GM12891 (cell line): ENCODE measurements around the gene SPECC1.

Source experiments
- POLR2A ChIP-seq: IDR thresholded peaks from 2 replicates; pipeline ENCODE4 v1.6.1; 2011; ENCODE audit warnings: low read depth, low read length, control low read depth
- POLR2AphosphoS5 ChIP-seq: IDR thresholded peaks from 2 replicates; pipeline ENCODE4 v1.6.1; 2011; ENCODE audit warnings: low read depth, low read length, control low read depth
- TAF1 ChIP-seq: IDR thresholded peaks from 2 replicates; pipeline ENCODE4 v1.6.1; 2011; ENCODE audit warnings: low read depth, low read length, control low read depth

DNA sequence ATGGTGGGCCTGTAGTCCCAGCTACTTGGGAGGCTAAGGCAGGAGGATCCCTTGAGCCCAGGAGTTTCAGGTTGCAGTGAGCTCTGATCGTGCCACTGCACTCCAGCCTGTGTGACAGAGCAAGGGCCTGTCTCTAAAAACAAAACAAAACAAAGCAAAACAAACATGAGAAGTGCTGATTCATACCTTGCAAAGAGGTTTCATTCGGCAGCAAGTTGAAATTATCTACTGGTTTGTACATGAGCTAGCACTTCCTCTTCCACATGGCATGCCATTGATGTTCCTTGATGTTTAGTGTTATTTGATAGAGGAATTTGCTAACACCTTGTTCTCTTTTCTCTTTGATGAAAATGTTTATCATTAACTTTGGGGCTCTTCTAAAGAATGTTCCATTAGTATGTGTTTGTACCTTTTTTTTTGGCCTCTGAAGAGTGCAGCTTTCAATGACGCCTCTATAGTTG lies 50.6 kb downstream of the SPECC1 start:
- no peak for TF ChIP-seq POLR2A
- no peak for TF ChIP-seq POLR2AphosphoS5
- TF ChIP-seq TAF1, result no peak
